Heart left ventricle (tissue), 16 donors: Measurements from ENCODE around the gene VWA8. TPM values are rescaled to one million over a fixed set of nuclear protein-coding genes. Genes with fewer than 3 reads are reported as not detected.

ENCODE experiments used
- ATAC-seq, 4 donors: fragments of 200-7000 bp; cut with Tn5 transposase; one replicate each; pipeline ENCODE4 v1.9.1; 2020 to 2022; ENCODE audit warnings: moderate library complexity in 4 of 4, mild to moderate bottlenecking in 3 of 4, moderate number of reproducible peaks in 1 of 4
- DNase-seq, 5 donors: peaks; one replicate each; pipeline ENCODE4 v3.0.0-alpha.2; 2020
- H3K27ac ChIP-seq, 12 donors: fragments of 200-600 bp; sonication (generic) in 4 of 12; one replicate each; pipeline versions ENCODE4 v1.5.0 to v1.8.0; 2016 to 2022; ENCODE audit warnings: mild to moderate bottlenecking in 2 of 12
- H3K27me3 ChIP-seq, 9 donors: fragments of 200-600 bp; sonication (generic) in 2 of 9; one replicate each; pipeline versions ENCODE4 v1.5.1 to v1.8.0; 2016 to 2022; ENCODE audit warnings: mild to moderate bottlenecking in 3 of 9
- H3K36me3 ChIP-seq, 9 donors: fragments of 200-600 bp; sonication (generic) in 2 of 9; one replicate each; pipeline versions ENCODE4 v1.5.0 to v1.8.0; 2018 to 2022; ENCODE audit warnings: mild to moderate bottlenecking in 2 of 9
- H3K4me1 ChIP-seq, 12 donors: fragments of 200-600 bp; sonication (generic) in 4 of 12; one replicate each; pipeline versions ENCODE4 v1.5.0 to v1.8.0; 2016 to 2022; ENCODE audit warnings: mild to moderate bottlenecking in 3 of 12
- H3K4me3 ChIP-seq, 12 donors: fragments of 200-600 bp; sonication (generic) in 4 of 12; one replicate each; pipeline versions ENCODE4 v1.5.0 to v1.8.0; 2017 to 2022; ENCODE audit warnings: mild to moderate bottlenecking in 9 of 12, moderate library complexity in 4 of 12
- H3K9me3 ChIP-seq, 12 donors: fragments of 200-600 bp; sonication (generic) in 4 of 12; one replicate each; pipeline versions ENCODE4 v1.5.0 to v1.8.0; 2016 to 2022; ENCODE audit warnings: mild to moderate bottlenecking in 1 of 12
- CTCF ChIP-seq, 12 donors: fragments of 200-600 bp; sonication (generic) in 4 of 12; IDR thresholded peaks; one replicate each; pipeline versions ENCODE4 v1.5.0 to v1.8.0; 2018 to 2022; ENCODE audit warnings: antibody characterized with exemption in 12 of 12, mild to moderate bottlenecking in 5 of 12
- POLR2A ChIP-seq, 2 donors: fragments of 450-650 bp; IDR thresholded peaks; one replicate each; pipeline ENCODE4 v1.6.1; 2017; ENCODE audit warnings: antibody characterized with exemption in 2 of 2, mild to moderate bottlenecking in 2 of 2, moderate library complexity in 2 of 2
- WGBS, 4 donors: extraction: QIAGEN DNeasy Blood & Tissue Kit in 2 of 4; methylation state at CpG; one replicate each; pipeline versions ENCODE4 v1.1.5 to v1.1.7; 2013 to 2018; 5-methylcytosine and 5-hydroxymethylcytosine counted together
- intact Hi-C, 10 donors: fragments of 100-400 bp; cut with DNase I; formaldehyde crosslinking; loops; one replicate each; pipeline versions ENCODE4 v1.11.1 to v1.14.2; 2022
- polyA plus RNA-seq, 2 donors: library from polyadenylated mRNA; stranded (reverse); fragments of 200-250 nt; gene quantifications; one replicate each; pipeline ENCODE4 v1.2.3, GENCODE V29; 2013
- total RNA-seq, 9 donors: library from RNA; depleted of rRNA in 2 of 9; stranded (reverse); fragments of >200 nt in 2 of 9; fragmentation: NEBNext Ultra II Directional in 3 of 9; extraction: Animal tissue kit (Norgen Biotek cat#: 25700) in 3 of 9; gene quantifications; one replicate each; pipeline versions ENCODE4 v1.1.0 to v1.2.4, GENCODE V29; 2016 to 2023
- donor health status: ischemic (EF 13 %, LVEDD 7.1; RV severe dilation, severe dysfunction).
- donor health status: healthy with polysubstance abuse.
- donor health status: DM: no; HTN: yes; CAD: no.
- donor health status: DM: no; HTN: no; CAD: no.
- donor health status: ischemic (EF 25% LVEDD 6.9; RV normal size, moderate dysfunction).
- donor health status: ischemic (EF 25% LVEDD 5.7; RV mildly dilated, moderate dysfunction).
- donor health status: healthy.
- donor health status: DM: yes; HTN: yes; CAD: no.
- donor health status: ischemic (EF 35%, LVEDD 5.7; RV mildly dilated, moderate dysfunction).
- donor health status: nonischemic (EF 11% LVEDD 7.7; RV severe dilation, severe dysfunction).
- donor health status: DM: yes; HTN: yes; CAD: no.
- donor health status: PGD.
- donor health status: ischemic (EF 29% LVEDD 5.4; RV normal size, mild dysfunction).
- donor health status: nonischemic (EF 23%, LVEDD 6.1; RV moderate dilation, normal function).

VWA8 gene
- total and polyA plus RNA-seq, 11 donors, result 12.1 to 64.1 (median 41.8) TPM

- intact Hi-C loops, result loop anchor here in 1 of 10 donors (5.0 kb wide), 1 partner anchor 64 kb away; no protein-coding TSS in a partner anchor
- H3K4me3 ChIP-seq, result no peak overlapping the region
- H3K27ac ChIP-seq, result peak overlapping the region in 1 of 12 donors; percentile 26
- 35 to 56% (median 45%) methylated on average over 7 of the region's 7 CpGs for WGBS, 4 donors
- no peaks in the 10 kb centered on the region for H3K36me3 ChIP-seq
- ATAC-seq (peak; percentile 73 to 91 (median 83)), DNase-seq (peak in 4 of 5 donors; percentile 10 to 33 (median 28))
- no peaks in the 10 kb centered on the region for H3K9me3 ChIP-seq
- H3K27me3 ChIP-seq, result no peaks in the 10 kb centered on the region
- peaks cover 0 to 6% (median 0%) of the 10 kb centered on the region in 12 donors for H3K4me1 ChIP-seq
- TF ChIP-seq POLR2A (IDR thresholded peaks at IDR 0.05), result no peak
- peak in 8 of 12 donors; percentile 6 to 48 (median 30) for TF ChIP-seq CTCF (IDR thresholded peaks at IDR 0.05)
Measured at GRCh38 chr13:41973247-41973741, 12.4 kb upstream of the VWA8 start.

DNA sequence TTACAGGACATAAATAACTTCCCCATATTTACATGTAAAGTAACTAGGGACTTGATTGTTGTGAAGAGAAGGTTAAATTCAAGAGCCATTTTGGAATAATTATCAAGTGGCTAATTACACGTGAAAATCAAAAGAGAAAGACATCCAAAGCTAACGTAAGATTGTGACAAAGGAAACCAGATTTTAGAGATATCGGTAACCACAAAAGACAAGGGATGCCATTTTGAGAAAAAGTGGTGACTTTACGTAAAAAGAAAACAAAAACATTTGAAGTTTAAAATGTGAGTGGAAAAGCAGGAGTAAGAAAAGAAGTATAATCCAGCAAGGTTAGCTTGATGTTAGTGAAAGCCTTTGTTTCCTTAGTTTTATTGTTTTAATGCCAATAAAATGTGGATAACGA lies 10.9 kb upstream of the VWA8 start:
- intact Hi-C loops, result loop anchor here in 1 of 10 donors (5.0 kb wide), 1 partner anchor 65 kb away; no protein-coding TSS in a partner anchor
- Histone ChIP-seq H3K4me3 (no peak overlapping the region), H3K9me3 (no peaks in the 10 kb centered on the region), H3K27ac (no peak overlapping the region), H3K4me1 (peaks cover 0 to 3% (median 0%) of the 10 kb centered on the region in 12 donors), H3K36me3 (no peaks in the 10 kb centered on the region), H3K27me3 (no peaks in the 10 kb centered on the region)
- TF ChIP-seq CTCF (IDR thresholded peaks at IDR 0.05) (no peak), POLR2A (IDR thresholded peaks at IDR 0.05) (no peak)
- 84 to 88% (median 87%) methylated on average over 5 of the region's 5 CpGs for WGBS, 4 donors
- no peak for DNase-seq
- no peak for ATAC-seq

DNA sequence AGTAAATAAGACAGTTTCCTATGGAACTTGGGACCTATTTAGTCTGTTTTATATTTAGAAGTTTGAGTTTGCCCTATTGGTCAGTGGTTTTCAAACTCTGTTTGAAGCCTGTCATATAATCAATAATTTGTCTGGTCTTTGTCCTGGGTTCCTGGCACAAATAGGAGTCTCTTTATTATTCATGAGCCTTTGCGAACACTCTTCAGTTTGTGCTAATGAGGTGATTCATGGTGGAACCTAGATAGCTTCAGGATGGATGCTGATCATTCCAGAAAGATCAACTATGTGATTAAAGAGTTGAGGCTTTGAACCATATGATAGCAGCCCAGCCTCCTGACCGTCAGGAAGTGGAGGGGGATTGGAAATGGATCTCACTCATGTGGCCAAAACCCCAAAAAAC lies 10.0 kb upstream of the VWA8 start:
- Histone ChIP-seq H3K4me1 (peaks cover 0 to 3% (median 0%) of the 10 kb centered on the region in 12 donors), H3K36me3 (no peaks in the 10 kb centered on the region), H3K9me3 (no peaks in the 10 kb centered on the region), H3K27me3 (no peaks in the 10 kb centered on the region), H3K4me3 (no peak overlapping the region), H3K27ac (no peak overlapping the region)
- TF ChIP-seq POLR2A (IDR thresholded peaks at IDR 0.05) (no peak), CTCF (IDR thresholded peaks at IDR 0.05) (no peak)
- WGBS, 4 donors, result 87 to 94% (median 91%) methylated on average over 2 of the region's 2 CpGs
- DNase-seq (no peak), ATAC-seq (no peak)
- intact Hi-C loops, result loop anchor here in 1 of 10 donors (5.0 kb wide), 1 partner anchor 66 kb away; no protein-coding TSS in a partner anchor

GRCh38 chr13:41970022-41970421 lies 9.1 kb upstream of the VWA8 start:
- ATAC-seq (no peak), DNase-seq (no peak)
- no peaks in the 10 kb centered on the region for H3K9me3 ChIP-seq
- H3K27ac ChIP-seq, result no peak overlapping the region
- H3K36me3 ChIP-seq, result no peaks in the 10 kb centered on the region
- no peak for TF ChIP-seq CTCF (IDR thresholded peaks at IDR 0.05)
- TF ChIP-seq POLR2A (IDR thresholded peaks at IDR 0.05), result no peak
- no peaks in the 10 kb centered on the region for H3K27me3 ChIP-seq
- intact Hi-C loops, result loop anchor here in 1 of 10 donors (5.0 kb wide), 1 partner anchor 67 kb away; no protein-coding TSS in a partner anchor
- H3K4me3 ChIP-seq, result no peak overlapping the region
- peaks cover 0 to 3% (median 0%) of the 10 kb centered on the region in 12 donors for H3K4me1 ChIP-seq
